Renal pelvis (tissue), 3 donors: ENCODE data around the gene TMIE. TPM values are rescaled to one million over a fixed set of nuclear protein-coding genes. Genes with fewer than 3 reads are reported as not detected.

Experiments used
- polyA plus RNA-seq, 3 donors: library from polyadenylated mRNA; unstranded; fragments of 120-200 nt; gene quantifications; one replicate each; pipeline ENCODE4 v1.2.1, GENCODE V29; 2013; ENCODE audit not compliant: insufficient read length in 3 of 3

The TMIE gene
- polyA plus RNA-seq, 3 donors, result 0.90 to 1.3 (median 0.95) TPM

Other genes with a start within 250 kb of the TMIE start
- gene LTF, start 236.5 kb upstream of the TMIE start, polyA plus RNA-seq, result 1 to 10 TPM; 2.2 to 3.6 (median 3.3) TPM
- under 1 TPM in 1 of 3 donors, not detected in 2; 0.06 TPM for gene RTP3, start 203.4 kb upstream of the TMIE start, polyA plus RNA-seq
- gene LRRC2, start 135.1 kb upstream of the TMIE start, polyA plus RNA-seq, result 1 to 10 TPM; 1.4 to 2.9 (median 2.1) TPM
- gene FAM240A, start 88.9 kb upstream of the TMIE start, polyA plus RNA-seq, result under 1 TPM; 0.13 to 0.17 (median 0.16) TPM
- 10 to 100 TPM; 10.4 to 20.6 (median 19.3) TPM for gene ALS2CL, start 7.7 kb upstream of the TMIE start, polyA plus RNA-seq
- gene PRSS50, start 16.5 kb downstream of the TMIE start, polyA plus RNA-seq, result 1 to 10 TPM; 2.6 to 5.1 (median 3.8) TPM
- 10 to 100 TPM; 25.0 to 28.2 (median 25.4) TPM for gene MYL3, start 162.1 kb downstream of the TMIE start, polyA plus RNA-seq
- 100 to 1,000 TPM; 247 to 269 (median 251) TPM for gene PTH1R, start 176.3 kb downstream of the TMIE start, polyA plus RNA-seq